GM18498 (cell line): ENCODE results near the gene IRGQ.
"Not testable (repeated sequence)": the region's sequence is repeated elsewhere in the genome, so short reads cannot be mapped to it uniquely, and the experiment has no call there.

Experiments
- ATAC-seq: cut with Tn5 transposase; IDR thresholded peaks from one replicate; pipeline ENCODE4 v1.9.1; 2021; ENCODE audit warnings: mild to moderate bottlenecking, moderate library complexity; ENCODE audit not compliant: unreplicated experiment

The IRGQ gene

GRCh38 chr19:43624933-43625332 lies 29.0 kb upstream of the IRGQ start:
- ATAC-seq: no peak

GRCh38 chr19:43623889-43624670 lies 28.1 kb upstream of the IRGQ start:
- no peak for ATAC-seq

- ATAC-seq: no peak
These were observed 27.0 kb upstream of the IRGQ start for GRCh38 chr19:43622956-43623355.

GRCh38 chr19:43622070-43622469 lies 26.1 kb upstream of the IRGQ start:
- ATAC-seq: no peak

- no peak for ATAC-seq
These were observed 24.4 kb upstream of the IRGQ start for GRCh38 chr19:43620061-43621001.

- peak; percentile 82 for ATAC-seq
These were observed 23.5 kb upstream of the IRGQ start, which contains the start of gene ZNF428 for GRCh38 chr19:43619262-43620060. Gene ZNF428, minus strand, starts transcription at chr19:43619629. Its CDS starts 5,325 bp downstream, at chr19:43614304.

- ATAC-seq: peak; percentile 9
These were observed 23.0 kb upstream of the IRGQ start for GRCh38 chr19:43618921-43619261.

GRCh38 chr19:43616954-43617353 lies 21.0 kb upstream of the IRGQ start:
- ATAC-seq: no peak

GRCh38 chr19:43616306-43616705 lies 20.4 kb upstream of the IRGQ start:
- ATAC-seq: no peak

- no peak for ATAC-seq
These were observed 16.4 kb upstream of the IRGQ start for GRCh38 chr19:43612374-43612773.

- no peak for ATAC-seq
These were observed 15.9 kb upstream of the IRGQ start, which contains the start of gene SRRM5 for GRCh38 chr19:43611788-43612187. Gene SRRM5, plus strand, starts transcription at chr19:43612088. Its CDS starts 34 bp downstream, at chr19:43612122.

- no peak for ATAC-seq
These were observed 14.6 kb upstream of the IRGQ start for GRCh38 chr19:43610493-43610892.

- no peak for ATAC-seq
These were observed 13.9 kb upstream of the IRGQ start for GRCh38 chr19:43609872-43610271.

GRCh38 chr19:43607238-43608205 lies 11.6 kb upstream of the IRGQ start:
- no peak for ATAC-seq

- no peak for ATAC-seq
These were observed 10.8 kb upstream of the IRGQ start for GRCh38 chr19:43606569-43607229.

GRCh38 chr19:43605875-43606568 lies 10.1 kb upstream of the IRGQ start:
- ATAC-seq: no peak

GRCh38 chr19:43600326-43600725 lies 4.4 kb upstream of the IRGQ start:
- not testable (repeated sequence) for ATAC-seq

GRCh38 chr19:43599635-43600295 lies 3.8 kb upstream of the IRGQ start:
- ATAC-seq: no peak
